ENCODE measurements around the gene NACC2.
A peak's percentile ranks its signal among the peaks of the same experiment; 100 is the strongest.
"Not testable (repeated sequence)": the region's sequence is repeated elsewhere in the genome, so short reads cannot be mapped to it uniquely, and the experiment has no call there.

Gene NACC2

DNA sequence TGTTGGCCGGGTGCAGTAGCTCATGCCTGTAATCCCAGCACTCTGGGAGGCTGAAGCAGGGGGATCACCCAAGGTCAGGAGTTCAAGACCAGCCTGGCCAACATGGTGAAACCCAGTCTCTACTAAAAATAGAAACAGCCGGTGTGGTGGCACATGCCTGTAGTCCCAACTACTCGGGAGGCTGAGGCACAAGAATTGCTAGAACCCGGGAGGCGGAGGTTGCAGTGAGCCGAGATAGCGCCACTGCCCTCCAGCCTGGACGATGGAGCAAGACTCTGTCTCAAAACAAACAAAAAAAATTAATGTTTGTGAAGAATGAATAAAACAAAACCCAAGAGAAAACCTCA is 68.2 kb downstream of the NACC2 start:
- DNase-seq, result not testable (repeated sequence)

- DNase-seq, result no peak
Observed at GRCh38 chr9:136026266-136026942, 68.7 kb downstream of the NACC2 start.

DNA sequence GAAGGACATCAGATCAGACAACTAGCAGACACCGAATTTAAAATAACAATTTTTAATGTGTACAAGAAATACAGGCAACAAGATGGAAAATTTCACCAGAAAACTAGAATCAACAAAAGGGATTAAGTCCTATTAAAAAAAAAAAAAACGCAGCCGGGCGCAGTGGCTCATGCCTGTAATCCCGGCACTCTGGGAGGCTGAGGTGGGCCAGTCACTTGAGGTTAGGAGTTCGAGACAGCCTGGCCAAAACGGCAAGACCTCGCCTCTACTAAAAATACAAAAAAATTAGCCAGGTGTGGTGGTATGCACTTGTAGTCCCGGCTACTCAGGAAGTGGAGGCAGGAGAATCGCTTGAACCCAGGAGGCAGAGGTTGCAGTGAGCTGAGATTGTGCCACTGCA is 69.6 kb downstream of the NACC2 start:
- DNase-seq, result no peak

DNA sequence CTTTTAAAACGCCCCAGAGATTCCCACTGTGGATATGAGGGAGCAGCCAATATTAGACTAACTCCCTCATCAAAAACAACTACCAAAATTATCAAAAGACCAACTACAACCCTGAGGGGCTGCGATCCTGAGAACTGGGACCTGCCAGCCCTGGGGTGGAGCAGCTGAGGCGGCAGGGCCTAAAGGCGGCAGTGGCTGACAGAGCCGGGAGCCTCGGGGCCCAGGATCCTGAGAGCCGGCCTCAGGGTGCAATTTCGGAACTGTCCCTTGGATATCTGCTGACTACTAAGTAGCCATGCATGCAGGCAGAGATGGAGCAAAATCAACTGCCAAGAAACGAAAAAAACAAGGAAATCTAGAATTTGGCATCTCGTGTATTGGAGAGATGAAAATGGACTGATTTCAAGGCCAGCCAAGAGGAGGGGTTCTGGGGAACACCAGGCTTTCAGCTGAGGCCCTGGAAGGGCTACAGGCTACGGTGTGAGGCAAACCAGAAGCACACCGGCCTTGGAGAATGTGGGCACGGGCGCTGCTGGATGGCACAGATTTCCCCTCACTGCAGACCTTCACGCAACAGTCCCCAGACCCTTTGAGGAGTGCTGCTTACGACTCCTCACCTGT is 70.3 kb downstream of the NACC2 start:
- peak in 2 of 56 donors; percentile 29 to 48 for DNase-seq

DNA sequence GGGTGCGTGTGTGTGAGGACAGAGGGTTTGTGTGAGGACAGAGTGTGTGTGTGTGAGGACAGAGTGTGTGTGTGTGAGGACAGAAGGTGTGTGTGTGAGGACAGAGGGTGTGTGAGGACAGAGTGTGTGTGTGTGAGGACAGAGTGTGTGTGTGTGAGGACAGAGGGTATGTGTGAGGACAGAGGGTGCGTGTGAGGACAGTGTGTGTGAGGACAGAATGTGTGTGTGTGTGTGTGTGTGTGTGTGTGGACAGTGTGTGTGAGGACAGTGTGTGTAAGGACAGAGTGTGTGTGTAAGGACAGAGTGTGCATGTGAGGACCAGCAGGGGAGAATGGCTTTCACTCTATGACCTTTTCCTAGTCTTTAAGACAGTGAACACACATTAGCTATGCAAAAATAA is 70.8 kb downstream of the NACC2 start:
- no peak for DNase-seq

GRCh38 chr9:136023410-136024225 is 71.5 kb downstream of the NACC2 start:
- DNase-seq, result peak in 7 of 56 donors; percentile 21 to 80 (median 33)

DNA sequence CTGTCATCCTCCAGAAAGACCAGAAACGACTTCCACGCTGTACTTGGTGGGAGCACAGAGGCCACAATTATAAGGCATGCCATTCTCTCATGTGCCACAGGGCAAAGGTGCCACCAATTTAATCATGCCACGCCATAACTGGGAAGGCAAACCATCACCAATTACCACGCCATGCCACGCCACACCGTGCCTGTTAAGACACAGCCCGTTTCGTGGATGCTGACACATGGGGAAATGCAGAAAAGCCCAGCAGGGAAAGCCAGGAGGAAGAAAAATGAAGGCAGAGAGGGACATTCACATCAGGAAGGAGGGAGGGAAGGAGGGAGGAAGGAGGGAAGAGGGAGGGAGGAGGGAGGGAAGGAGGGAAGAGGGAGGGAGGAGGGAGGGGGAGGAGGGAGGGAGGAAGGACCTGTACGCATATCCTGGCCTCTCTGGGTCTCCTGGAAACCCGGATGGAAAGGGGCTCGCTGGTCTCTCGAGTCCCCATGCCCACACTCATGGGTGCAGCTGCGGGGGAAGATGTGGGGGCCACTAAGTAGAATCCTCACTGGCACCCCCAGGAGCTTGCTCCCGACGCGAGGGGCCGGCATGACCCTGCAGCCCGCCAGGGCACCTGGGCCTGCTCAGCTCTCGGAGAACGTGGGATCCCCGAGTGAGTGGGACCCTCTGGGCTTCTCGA is 72.2 kb downstream of the NACC2 start:
- DNase-seq, result no peak

GRCh38 chr9:136021872-136022681 is 73.0 kb downstream of the NACC2 start:
- no peak for DNase-seq

DNA sequence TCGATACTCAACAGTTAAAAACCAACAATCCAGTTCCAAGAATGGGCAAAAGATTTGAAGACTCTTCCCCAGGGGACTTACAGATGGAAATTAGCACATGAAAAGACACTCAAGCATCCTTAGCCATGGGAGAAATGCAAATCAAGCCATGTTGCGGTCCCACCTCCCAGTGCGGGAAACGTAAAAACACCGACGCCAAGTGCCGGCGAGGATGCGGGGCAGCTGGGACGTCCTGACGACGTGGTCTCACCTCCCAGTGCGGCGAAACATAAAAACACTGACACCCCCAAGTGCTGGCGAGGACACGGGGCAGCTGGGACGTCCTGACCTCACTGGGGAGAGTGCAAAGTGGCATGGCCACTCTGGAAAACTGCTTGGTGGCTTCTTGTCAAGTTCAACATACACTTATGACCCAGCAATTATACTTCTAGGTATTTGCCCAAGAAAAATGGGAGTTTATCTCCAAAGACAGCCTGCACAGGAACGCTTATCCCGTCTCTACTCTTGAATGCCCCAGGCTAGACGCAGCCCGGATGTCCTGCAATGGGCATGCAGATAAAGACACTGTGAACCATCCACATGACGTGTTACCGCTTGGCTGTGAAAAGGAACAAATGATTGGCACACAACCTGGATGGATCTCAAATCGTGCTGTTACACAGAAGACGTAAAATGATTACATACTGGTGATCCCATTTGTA is 73.8 kb downstream of the NACC2 start:
- no peak for DNase-seq

DNA sequence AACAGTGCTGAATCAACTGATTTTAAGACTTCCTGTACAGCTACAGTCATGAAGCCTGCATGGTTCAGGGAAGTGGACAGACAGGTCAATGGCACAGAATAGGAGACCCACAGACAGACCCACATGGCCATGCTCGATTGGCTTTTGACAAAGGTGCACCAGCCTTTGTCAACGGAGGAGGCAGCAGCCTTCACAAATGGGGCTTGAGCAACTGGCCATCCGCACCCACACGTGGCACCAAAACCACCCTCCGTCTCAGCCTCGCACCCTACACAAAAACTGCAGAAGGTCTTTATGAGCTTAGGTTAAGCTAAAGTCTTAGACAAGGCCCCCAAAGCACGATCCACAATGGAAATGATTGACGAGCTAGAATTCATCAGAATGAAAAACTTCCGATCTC is 74.4 kb downstream of the NACC2 start:
- no peak for DNase-seq

DNA sequence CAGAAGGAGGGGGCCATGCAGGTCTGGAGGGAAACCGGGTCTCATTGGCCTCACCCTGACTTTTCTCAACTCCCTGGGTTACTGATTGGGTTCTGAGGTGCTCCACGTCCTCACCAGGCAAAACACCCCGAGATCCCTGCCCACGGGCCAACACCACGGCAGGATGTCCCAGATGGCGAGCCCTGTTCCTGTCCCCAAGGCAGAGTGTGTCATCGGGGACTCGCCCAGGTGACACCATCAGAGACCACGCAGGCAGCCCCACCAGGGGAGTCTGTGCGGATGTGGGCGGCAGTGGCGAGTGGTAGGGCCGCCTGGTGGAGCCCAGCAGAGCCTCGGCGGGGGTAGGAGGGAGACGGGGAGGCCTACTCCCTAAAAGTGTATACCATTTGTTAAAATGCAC is 74.9 kb downstream of the NACC2 start:
- no peak for DNase-seq

- no peak for DNase-seq
Observed at GRCh38 chr9:136019681-136020060, 75.4 kb downstream of the NACC2 start.

GRCh38 chr9:136019041-136019680 is 75.9 kb downstream of the NACC2 start:
- no peak for DNase-seq

DNA sequence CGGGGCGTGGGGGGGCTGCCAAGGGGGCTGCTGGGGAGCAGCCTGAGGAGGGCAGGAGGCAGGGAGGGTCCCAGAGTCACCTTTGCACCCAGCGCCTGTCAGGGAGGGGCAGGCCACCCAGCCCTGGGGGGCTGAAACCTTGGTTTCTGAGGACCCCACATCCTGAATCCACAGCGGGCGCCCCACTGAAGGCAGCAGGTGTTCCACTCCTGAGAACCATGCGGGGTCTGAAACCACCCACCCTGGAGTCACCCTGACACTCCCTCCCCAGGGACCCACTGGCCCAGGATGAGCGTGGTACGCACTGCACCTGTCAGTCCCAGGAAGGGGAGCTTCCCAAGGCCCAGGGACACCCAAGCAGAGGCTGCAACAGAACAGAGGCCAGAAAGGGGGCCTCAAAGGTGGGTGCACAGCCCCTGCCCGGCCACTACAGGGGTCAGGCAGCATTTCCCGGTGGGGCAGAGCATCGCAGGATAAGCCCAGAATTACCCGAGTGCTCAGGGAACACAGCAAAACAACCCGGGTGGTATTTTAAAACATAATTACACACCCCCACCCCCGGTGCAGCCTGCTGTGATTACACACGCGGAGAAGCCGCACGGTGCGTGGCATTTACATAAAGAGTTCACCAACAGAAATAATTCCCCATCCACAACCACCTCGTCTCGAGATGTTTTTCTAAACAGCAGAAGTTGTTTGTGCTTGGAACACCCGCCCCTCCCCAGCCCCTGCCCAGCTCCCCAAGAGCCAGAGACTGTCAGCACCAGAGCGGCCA is 76.6 kb downstream of the NACC2 start:
- no peak for DNase-seq

DNA sequence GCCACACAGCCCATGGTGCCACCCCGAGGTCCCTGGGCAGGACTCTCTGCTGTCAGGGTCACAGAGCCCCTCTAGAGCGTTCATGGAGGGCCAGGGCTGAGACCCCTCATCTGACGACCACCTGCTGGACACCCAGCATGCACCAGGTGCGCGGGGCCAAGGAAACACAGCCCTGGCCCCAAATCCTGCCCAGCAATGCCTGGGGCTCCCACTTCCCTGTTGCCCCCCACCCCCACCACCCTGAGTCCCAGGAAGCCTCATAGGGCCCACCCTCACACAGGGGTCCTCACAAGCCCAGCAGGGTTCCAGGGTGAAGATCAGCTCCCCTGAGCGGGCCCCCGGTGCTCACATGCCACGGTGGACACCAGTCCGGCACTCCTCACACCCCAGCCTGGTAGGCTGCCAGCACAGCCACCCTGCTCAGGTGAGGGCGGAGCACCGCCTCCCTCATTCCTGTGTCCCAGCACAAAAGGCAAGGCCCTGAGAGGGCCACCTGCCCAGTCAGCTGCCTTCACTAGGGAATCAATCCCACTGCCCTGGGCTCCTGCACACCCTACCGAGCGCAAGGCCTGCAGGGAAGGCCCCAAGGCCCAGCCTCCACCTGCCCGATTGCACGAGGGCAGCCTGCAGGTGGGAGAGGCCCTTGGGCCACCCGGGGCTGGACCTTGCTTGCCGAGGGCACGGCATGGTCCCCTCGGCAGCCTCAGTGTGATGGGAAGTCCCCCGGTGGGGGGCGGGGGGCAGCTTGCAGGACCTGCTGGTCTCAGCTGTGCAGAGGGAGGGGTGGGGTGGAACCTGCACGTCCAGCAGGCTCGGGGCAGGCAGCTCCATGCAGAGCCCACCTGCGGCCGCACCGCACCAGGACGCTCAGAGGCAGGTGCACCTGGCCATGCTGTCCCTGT is 77.5 kb downstream of the NACC2 start:
- DNase-seq, result no peak

GRCh38 chr9:136016572-136017288 is 78.4 kb downstream of the NACC2 start:
- DNase-seq, result no peak

Measured in amygdala (tissue), 56 donors.